ENCODE data around the gene XYLT1. TPM values are rescaled to one million over a fixed set of nuclear protein-coding genes. Genes with fewer than 3 reads are reported as not detected.

XYLT1 gene
- total RNA-seq, 1 donor from 2014 or later, result 9.4 TPM

DNA sequence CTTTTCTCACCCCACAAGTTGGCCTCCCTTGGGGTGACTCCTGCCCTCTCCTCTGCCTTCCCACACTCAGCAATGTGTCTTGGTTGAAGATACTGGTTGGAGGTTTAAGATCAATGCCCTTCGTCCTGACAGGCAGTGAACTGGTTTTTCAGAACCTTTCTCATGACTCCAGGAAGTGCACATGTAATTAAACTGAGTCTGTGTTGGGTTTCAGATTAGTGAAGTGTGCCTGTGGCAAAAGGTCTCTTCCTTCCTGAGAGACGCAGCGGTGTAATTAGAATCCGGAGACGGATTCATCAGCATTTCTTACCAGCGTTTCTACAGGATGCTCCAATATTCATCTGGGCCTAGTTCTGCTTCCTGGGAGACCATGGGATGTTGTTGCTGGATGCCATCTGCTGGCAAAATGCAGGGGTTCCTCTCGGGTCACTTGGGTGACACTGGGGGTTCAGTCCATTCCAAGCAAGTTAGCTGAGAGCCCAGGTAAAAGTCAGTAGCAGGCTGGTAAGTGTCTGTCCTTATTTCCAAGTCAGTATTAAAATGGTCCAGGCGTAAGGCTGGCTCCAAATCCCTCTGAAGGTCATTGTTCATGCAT lies 233.3 kb downstream of the XYLT1 start:
- H3K27me3 ChIP-seq (ENCODE audit: control insufficient read depth in 3 of 3, insufficient read depth in 3 of 3, low read length in 3 of 3), result no peaks in the 10 kb centered on the region
- H3K36me3 ChIP-seq (ENCODE audit: control insufficient read depth in 3 of 3, insufficient read depth in 3 of 3, low read length in 3 of 3), result no peaks in the 10 kb centered on the region
- H3K4me3 ChIP-seq (ENCODE audit: low read length in 3 of 3), result no peak overlapping the region
- no peaks in the 10 kb centered on the region for H3K9me3 ChIP-seq (ENCODE audit: control insufficient read depth in 3 of 3, low read length in 3 of 3)
- H3K4me1 ChIP-seq (ENCODE audit: control insufficient read depth in 3 of 3, insufficient read depth in 3 of 3, low read length in 3 of 3), result no peaks in the 10 kb centered on the region
- H3K9ac ChIP-seq (ENCODE audit: low read depth in 1 of 3, low read length in 3 of 3), result no peak overlapping the region
- no peak overlapping the region for H3K27ac ChIP-seq (ENCODE audit: low read depth, low read length)

DNA sequence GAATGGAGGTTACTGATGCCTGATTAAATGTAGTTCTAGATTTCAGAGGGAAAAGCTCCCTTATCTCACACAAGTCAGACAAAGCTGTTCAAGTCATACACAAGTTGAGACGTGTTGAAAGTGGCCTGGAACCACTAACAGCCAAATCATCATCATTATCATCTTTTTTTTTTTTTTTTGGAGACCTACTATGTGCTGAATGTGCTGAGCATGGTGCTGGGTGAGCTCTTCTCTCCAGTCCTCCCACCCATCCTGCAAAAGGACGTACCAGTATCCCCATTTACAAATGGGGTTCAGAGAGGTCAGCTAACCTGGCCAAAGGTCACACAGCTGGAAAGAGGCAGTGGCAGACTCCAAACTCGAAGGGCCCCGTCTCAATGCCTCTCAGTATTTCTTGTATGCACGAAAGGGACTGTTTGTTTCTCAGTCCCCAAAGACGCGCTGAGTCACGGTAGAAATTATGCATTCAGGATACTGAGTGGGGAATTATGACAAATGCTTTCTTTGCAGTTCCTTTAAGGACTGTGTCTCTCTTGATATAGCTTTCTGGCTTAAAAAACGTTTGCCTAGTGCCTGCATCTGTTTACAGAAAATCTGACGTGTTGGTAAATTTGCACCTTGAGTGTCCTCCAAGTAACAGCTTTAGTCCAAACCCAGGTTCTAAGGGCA lies 235.5 kb downstream of the XYLT1 start:
- H3K27me3 ChIP-seq (ENCODE audit: control insufficient read depth in 3 of 3, insufficient read depth in 3 of 3, low read length in 3 of 3), result no peaks in the 10 kb centered on the region
- no peak overlapping the region for H3K27ac ChIP-seq (ENCODE audit: low read depth, low read length)
- no peaks in the 10 kb centered on the region for H3K36me3 ChIP-seq (ENCODE audit: control insufficient read depth in 3 of 3, insufficient read depth in 3 of 3, low read length in 3 of 3)
- H3K9me3 ChIP-seq (ENCODE audit: control insufficient read depth in 3 of 3, low read length in 3 of 3), result no peaks in the 10 kb centered on the region
- H3K9ac ChIP-seq (ENCODE audit: low read depth in 1 of 3, low read length in 3 of 3), result no peak overlapping the region
- no peak overlapping the region for H3K4me3 ChIP-seq (ENCODE audit: low read length in 3 of 3)
- no peaks in the 10 kb centered on the region for H3K4me1 ChIP-seq (ENCODE audit: control insufficient read depth in 3 of 3, insufficient read depth in 3 of 3, low read length in 3 of 3)

DNA sequence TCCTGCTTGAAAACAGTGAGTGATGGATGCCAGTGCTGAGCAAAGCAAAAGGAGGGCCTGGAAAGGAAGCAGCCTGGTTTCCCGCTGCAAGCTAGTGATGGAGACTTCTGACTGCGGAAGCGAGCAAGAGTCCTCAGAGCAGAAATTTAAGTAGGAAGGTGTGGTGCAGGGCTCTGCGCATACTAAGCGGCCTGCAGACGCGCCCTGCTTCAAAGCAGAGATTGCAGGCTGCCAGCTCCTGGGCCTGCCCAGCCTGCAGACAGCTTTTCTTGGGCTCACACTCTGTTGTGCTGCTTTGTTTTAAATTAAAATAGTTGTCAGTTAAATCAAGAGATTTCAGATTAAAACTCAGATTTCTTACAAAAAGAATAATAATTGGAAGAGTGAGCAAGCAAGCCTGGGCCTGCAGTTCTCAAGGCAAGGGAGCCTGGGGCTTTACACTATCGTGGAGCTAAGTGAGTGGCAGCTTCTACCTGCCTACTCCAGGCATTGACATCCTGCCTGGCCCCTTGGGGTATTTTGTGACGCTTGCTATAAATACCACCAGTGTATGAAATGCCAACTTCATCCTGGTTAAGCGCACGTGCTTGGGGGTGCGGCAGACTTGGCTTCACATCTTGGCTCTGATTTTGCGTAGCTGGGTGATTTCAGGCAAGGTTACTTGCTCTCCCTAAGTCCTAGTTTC lies 237.3 kb downstream of the XYLT1 start:
- no peak overlapping the region for H3K9ac ChIP-seq (ENCODE audit: low read depth in 1 of 3, low read length in 3 of 3)
- H3K9me3 ChIP-seq (ENCODE audit: control insufficient read depth in 3 of 3, low read length in 3 of 3), result no peaks in the 10 kb centered on the region

DNA sequence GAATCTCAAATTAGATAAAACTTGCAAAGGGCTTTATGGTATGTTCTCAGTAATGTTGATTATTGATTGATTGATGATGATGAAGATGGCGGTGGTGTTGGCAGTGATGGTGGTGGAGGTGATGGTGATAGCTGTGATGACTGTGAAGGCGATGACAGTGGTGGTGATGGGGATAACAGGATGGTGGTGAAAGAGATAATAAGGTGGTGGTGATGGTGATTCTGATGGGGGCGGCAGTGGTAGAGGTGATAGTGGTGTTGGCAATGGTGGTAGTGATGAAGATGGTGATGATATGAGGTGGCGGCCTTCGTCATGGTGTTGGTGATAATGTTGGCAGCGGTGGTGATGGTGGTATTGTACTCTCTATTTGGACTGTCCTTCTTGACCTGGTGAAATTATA lies 238.3 kb downstream of the XYLT1 start:
- Histone ChIP-seq H3K27ac (ENCODE audit: low read depth, low read length) (no peak overlapping the region), H3K4me3 (ENCODE audit: low read length in 3 of 3) (no peak overlapping the region), H3K4me1 (ENCODE audit: control insufficient read depth in 3 of 3, insufficient read depth in 3 of 3, low read length in 3 of 3) (no peaks in the 10 kb centered on the region), H3K9ac (ENCODE audit: low read depth in 1 of 3, low read length in 3 of 3) (no peak overlapping the region), H3K27me3 (ENCODE audit: control insufficient read depth in 3 of 3, insufficient read depth in 3 of 3, low read length in 3 of 3) (no peaks in the 10 kb centered on the region), H3K9me3 (ENCODE audit: control insufficient read depth in 3 of 3, low read length in 3 of 3) (no peaks in the 10 kb centered on the region), H3K36me3 (ENCODE audit: control insufficient read depth in 3 of 3, insufficient read depth in 3 of 3, low read length in 3 of 3) (no peaks in the 10 kb centered on the region)

More for the DNA sequence above, 237.3 kb downstream of the XYLT1 start:
- Histone ChIP-seq H3K27me3 (ENCODE audit: control insufficient read depth in 3 of 3, insufficient read depth in 3 of 3, low read length in 3 of 3) (no peaks in the 10 kb centered on the region), H3K36me3 (ENCODE audit: control insufficient read depth in 3 of 3, insufficient read depth in 3 of 3, low read length in 3 of 3) (no peaks in the 10 kb centered on the region), H3K4me3 (ENCODE audit: low read length in 3 of 3) (no peak overlapping the region), H3K27ac (ENCODE audit: low read depth, low read length) (no peak overlapping the region), H3K4me1 (ENCODE audit: control insufficient read depth in 3 of 3, insufficient read depth in 3 of 3, low read length in 3 of 3) (no peaks in the 10 kb centered on the region)

DNA sequence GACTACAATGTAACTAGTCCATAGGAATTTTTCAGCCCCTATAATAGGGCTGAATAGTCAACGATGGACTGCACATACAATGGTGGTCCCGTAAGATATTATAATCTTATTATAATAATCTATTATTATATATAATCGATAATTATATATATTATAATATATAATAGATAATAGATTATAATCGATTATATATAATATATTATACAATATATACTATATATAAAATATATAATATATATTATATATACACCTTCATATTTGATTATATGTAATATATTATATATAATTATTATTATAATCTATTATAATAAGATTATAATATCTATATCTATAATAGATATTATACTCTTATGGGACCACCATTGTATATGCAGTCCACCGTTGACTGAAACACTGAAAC lies 238.8 kb downstream of the XYLT1 start:
- Histone ChIP-seq H3K9me3 (ENCODE audit: control insufficient read depth in 3 of 3, low read length in 3 of 3) (no peaks in the 10 kb centered on the region), H3K27ac (ENCODE audit: low read depth, low read length) (no peak overlapping the region), H3K36me3 (ENCODE audit: control insufficient read depth in 3 of 3, insufficient read depth in 3 of 3, low read length in 3 of 3) (no peaks in the 10 kb centered on the region), H3K4me1 (ENCODE audit: control insufficient read depth in 3 of 3, insufficient read depth in 3 of 3, low read length in 3 of 3) (no peaks in the 10 kb centered on the region), H3K9ac (ENCODE audit: low read depth in 1 of 3, low read length in 3 of 3) (no peak overlapping the region), H3K27me3 (ENCODE audit: control insufficient read depth in 3 of 3, insufficient read depth in 3 of 3, low read length in 3 of 3) (no peaks in the 10 kb centered on the region), H3K4me3 (ENCODE audit: low read length in 3 of 3) (no peak overlapping the region)

DNA sequence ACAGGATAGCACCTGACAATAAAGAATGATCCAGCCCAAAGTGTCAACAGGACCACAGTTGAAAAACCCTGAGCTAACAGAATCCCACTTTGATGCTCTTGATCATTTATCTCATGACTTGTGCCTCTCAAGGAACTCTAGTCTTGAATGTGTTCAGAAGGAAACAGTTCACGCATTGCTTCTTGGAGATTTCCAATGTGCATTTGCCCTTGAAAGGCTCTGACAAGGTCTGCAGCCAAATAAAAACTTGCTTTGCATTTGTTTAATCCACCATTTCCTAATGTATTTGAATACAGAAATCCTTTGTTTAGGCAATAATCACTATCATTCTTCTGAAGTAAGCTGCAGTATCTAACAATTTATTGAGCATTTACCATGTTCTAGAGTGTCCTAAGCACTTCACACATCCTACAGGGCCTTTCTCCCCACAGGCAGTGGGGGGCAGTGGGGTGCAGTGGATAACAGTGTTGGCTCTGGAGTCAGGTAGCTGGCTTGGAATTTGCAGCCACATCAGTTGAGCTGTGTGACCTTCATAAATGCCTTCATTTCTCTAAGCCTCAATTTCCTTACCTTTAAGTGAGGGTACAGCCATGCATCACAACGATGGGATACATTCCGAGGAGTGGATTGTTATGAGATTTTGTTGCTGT lies 239.7 kb downstream of the XYLT1 start:
- Histone ChIP-seq H3K9ac (ENCODE audit: low read depth in 1 of 3, low read length in 3 of 3) (no peak overlapping the region), H3K4me3 (ENCODE audit: low read length in 3 of 3) (no peak overlapping the region), H3K4me1 (ENCODE audit: control insufficient read depth in 3 of 3, insufficient read depth in 3 of 3, low read length in 3 of 3) (no peaks in the 10 kb centered on the region), H3K36me3 (ENCODE audit: control insufficient read depth in 3 of 3, insufficient read depth in 3 of 3, low read length in 3 of 3) (no peaks in the 10 kb centered on the region), H3K9me3 (ENCODE audit: control insufficient read depth in 3 of 3, low read length in 3 of 3) (no peaks in the 10 kb centered on the region), H3K27ac (ENCODE audit: low read depth, low read length) (no peak overlapping the region), H3K27me3 (ENCODE audit: control insufficient read depth in 3 of 3, insufficient read depth in 3 of 3, low read length in 3 of 3) (no peaks in the 10 kb centered on the region)

DNA sequence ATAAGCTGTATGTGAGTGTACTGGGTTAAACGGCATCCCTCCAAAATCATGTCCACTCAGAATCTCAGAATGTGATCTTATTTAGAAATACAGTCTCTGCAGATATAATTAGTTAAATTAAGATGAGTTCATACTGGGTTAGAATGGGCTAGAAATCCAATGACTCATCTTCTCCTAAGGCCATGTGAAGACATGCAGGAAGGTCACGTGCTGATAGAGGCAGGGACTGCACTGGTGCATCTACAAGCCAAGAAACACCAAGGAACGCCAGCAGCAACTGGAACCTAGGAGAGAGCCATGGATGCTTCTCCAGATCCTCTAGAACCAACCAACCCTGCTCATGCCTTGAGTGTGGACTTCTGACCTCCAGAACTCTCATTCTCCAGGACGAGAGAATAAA lies 241.0 kb downstream of the XYLT1 start:
- no peaks in the 10 kb centered on the region for H3K27me3 ChIP-seq (ENCODE audit: control insufficient read depth in 3 of 3, insufficient read depth in 3 of 3, low read length in 3 of 3)
- no peak overlapping the region for H3K27ac ChIP-seq (ENCODE audit: low read depth, low read length)
- peaks cover 5 to 7% (median 6%) of the 10 kb centered on the region in 3 donors for H3K4me1 ChIP-seq (ENCODE audit: control insufficient read depth in 3 of 3, insufficient read depth in 3 of 3, low read length in 3 of 3)
- no peaks in the 10 kb centered on the region for H3K36me3 ChIP-seq (ENCODE audit: control insufficient read depth in 3 of 3, insufficient read depth in 3 of 3, low read length in 3 of 3)
- no peak overlapping the region for H3K4me3 ChIP-seq (ENCODE audit: low read length in 3 of 3)
- no peak overlapping the region for H3K9ac ChIP-seq (ENCODE audit: low read depth in 1 of 3, low read length in 3 of 3)
- no peaks in the 10 kb centered on the region for H3K9me3 ChIP-seq (ENCODE audit: control insufficient read depth in 3 of 3, low read length in 3 of 3)

DNA sequence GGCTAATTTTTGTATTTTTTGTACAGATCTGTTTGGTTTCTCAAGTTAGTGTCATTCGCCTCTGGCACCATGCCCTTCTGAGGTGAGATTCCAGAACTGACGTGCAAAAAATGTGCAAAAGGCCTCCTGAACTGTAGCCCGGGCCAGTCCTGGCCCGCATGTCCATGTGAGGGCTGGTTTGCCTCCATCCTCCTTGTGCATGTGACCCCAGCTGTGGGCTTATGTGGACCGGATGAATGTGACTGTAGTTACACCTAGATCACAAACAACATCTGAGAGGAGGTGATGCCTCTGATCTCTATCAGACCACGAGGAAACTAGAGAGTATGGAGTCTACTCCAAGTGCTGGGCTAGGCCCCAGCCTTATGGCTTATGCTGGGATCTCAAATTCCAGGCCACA lies 241.6 kb downstream of the XYLT1 start:
- Histone ChIP-seq H3K36me3 (ENCODE audit: control insufficient read depth in 3 of 3, insufficient read depth in 3 of 3, low read length in 3 of 3) (no peaks in the 10 kb centered on the region), H3K27me3 (ENCODE audit: control insufficient read depth in 3 of 3, insufficient read depth in 3 of 3, low read length in 3 of 3) (no peaks in the 10 kb centered on the region)

DNA sequence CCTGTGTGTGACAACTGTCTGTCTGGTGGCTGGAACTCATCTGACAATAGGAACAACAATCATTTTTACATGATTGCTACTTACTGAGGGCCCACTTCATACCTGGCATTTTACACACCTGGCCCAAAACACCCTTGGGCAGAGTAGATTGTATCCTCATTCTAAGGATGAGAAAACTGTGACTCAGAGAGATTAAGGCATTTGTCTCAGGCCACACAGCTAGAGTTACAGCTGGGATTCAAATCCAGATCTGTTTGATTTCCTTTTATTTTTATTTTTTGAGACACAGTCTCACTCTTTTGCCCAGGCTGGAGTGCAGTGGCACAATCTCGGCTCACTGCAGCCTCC lies 242.1 kb downstream of the XYLT1 start:
- H3K27ac ChIP-seq (ENCODE audit: low read depth, low read length), result no peak overlapping the region
- H3K9ac ChIP-seq (ENCODE audit: low read depth in 1 of 3, low read length in 3 of 3), result no peak overlapping the region
- H3K36me3 ChIP-seq (ENCODE audit: control insufficient read depth in 3 of 3, insufficient read depth in 3 of 3, low read length in 3 of 3), result no peaks in the 10 kb centered on the region
- H3K4me3 ChIP-seq (ENCODE audit: low read length in 3 of 3), result no peak overlapping the region
- peaks cover 13 to 16% (median 15%) of the 10 kb centered on the region in 3 donors for H3K4me1 ChIP-seq (ENCODE audit: control insufficient read depth in 3 of 3, insufficient read depth in 3 of 3, low read length in 3 of 3)
- no peaks in the 10 kb centered on the region for H3K9me3 ChIP-seq (ENCODE audit: control insufficient read depth in 3 of 3, low read length in 3 of 3)
- H3K27me3 ChIP-seq (ENCODE audit: control insufficient read depth in 3 of 3, insufficient read depth in 3 of 3, low read length in 3 of 3), result no peaks in the 10 kb centered on the region

More for the DNA sequence above, 241.6 kb downstream of the XYLT1 start:
- no peak overlapping the region for H3K27ac ChIP-seq (ENCODE audit: low read depth, low read length)
- H3K9ac ChIP-seq (ENCODE audit: low read depth in 1 of 3, low read length in 3 of 3), result no peak overlapping the region
- H3K4me1 ChIP-seq (ENCODE audit: control insufficient read depth in 3 of 3, insufficient read depth in 3 of 3, low read length in 3 of 3), result peaks cover 11 to 13% (median 13%) of the 10 kb centered on the region in 3 donors
- H3K4me3 ChIP-seq (ENCODE audit: low read length in 3 of 3), result no peak overlapping the region
- no peaks in the 10 kb centered on the region for H3K9me3 ChIP-seq (ENCODE audit: control insufficient read depth in 3 of 3, low read length in 3 of 3)
